GM19240 (cell line): ENCODE data around the gene LRRN4CL.
A peak's percentile ranks its signal among the peaks of the same experiment; 100 is the strongest.

Experiments
- DNase-seq: peaks from one replicate; pipeline ENCODE4 v3.0.0; 2011; ENCODE audit warnings: low spot score; ENCODE audit not compliant: insufficient read length

The LRRN4CL gene

GRCh38 chr11:62647609-62648005 lies 41.7 kb downstream of the LRRN4CL start:
- DNase-seq, result no peak

DNA sequence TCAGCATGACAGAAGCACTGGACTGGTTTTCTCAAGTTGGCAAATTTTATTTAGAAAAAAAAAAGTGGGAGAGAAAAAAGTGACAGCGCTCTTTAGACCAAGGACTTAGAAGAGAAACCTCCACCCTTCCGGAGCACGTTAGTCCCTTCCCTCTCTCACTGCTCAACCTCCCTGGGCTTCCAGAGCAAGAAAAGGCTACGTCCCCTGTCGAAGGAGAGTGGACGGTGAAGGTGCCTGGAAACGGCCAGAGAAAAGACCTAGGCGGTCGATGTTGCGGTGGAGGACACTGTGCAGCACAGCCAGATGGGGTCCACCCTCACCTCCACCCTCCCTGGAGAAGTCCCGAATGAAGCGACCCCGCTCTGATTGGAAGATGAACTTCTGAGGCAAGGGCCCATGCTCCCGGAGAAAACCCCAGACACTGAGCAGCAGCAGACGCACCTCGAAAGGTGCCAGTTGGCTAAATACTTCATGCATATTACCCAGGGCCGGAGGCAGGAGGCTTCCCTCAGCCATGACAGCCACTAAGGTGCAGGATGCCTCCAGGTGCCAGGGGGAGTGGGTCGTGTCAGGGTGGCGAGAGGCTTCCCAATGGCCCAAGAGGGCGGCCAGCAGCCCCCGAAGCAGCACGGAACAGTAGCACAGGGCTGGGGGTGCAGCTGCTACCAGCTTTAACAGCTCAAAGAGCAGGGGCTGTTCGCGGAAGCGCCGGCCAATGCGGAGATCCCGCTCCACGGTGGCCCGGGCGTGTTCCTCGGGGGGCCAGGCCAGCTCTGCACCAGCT lies 42.3 kb downstream of the LRRN4CL start:
- DNase-seq, result no peak

GRCh38 chr11:62645946-62646824 lies 43.1 kb downstream of the LRRN4CL start, which contains the start of gene GANAB:
Gene GANAB (minus strand): TSS chr11:62646613. CDS start chr11:62646599, 14 bp downstream.
- DNase-seq, result peak; percentile 98

DNA sequence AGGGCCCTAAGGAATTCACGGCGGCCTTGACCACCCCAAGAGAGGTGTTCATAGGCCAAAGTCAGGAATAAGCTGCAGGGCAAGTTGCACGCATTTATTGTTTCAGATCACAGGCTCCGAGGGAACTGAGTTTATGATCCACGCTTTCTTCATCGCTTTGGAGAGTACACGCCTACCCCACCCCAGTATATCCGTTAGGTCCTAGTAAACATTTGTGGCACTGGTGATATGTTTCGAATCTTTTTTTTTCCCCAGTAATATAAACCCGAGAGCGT lies 43.7 kb downstream of the LRRN4CL start:
- no peak for DNase-seq

GRCh38 chr11:62644220-62644619 lies 45.1 kb downstream of the LRRN4CL start:
- DNase-seq, result no peak
